Fibroblast of lung (primary cell): ENCODE results near the gene DLGAP1. TPM values are rescaled to one million over a fixed set of nuclear protein-coding genes. Genes with fewer than 3 reads are reported as not detected.

ENCODE experiments used
- DNase-seq, 2 donors: peaks; one replicate each; pipeline versions ENCODE4 v3.0.0 to v3.0.0-alpha.2; 2010; ENCODE audit warnings: low read depth in 2 of 2
- H2AFZ ChIP-seq: 2 replicates; pipeline ENCODE4 v1.5.1; 2012; ENCODE audit warnings: low read length, control low read depth, inconsistent platforms
- H3K27ac ChIP-seq: 2 replicates; pipeline ENCODE4 v1.5.1; 2011; ENCODE audit warnings: low read length, control low read depth; ENCODE audit not compliant: insufficient read depth
- H3K27me3 ChIP-seq: 2 replicates; pipeline ENCODE4 v1.5.1; 2011; ENCODE audit warnings: mild to moderate bottlenecking, low read length; ENCODE audit not compliant: control insufficient read depth, insufficient read depth
- H3K36me3 ChIP-seq: 2 replicates; pipeline ENCODE4 v1.5.1; 2011; ENCODE audit warnings: low read length; ENCODE audit not compliant: control insufficient read depth, insufficient read depth
- H3K4me1 ChIP-seq: 2 replicates; pipeline ENCODE4 v1.5.1; 2011; ENCODE audit warnings: low read length; ENCODE audit not compliant: control insufficient read depth, insufficient read depth; ENCODE audit errors: extremely low read depth
- H3K4me2 ChIP-seq: 2 replicates; pipeline ENCODE4 v1.5.1; 2011; ENCODE audit warnings: low read length, control low read depth; ENCODE audit not compliant: insufficient read depth; ENCODE audit errors: extremely low read depth
- H3K4me3 ChIP-seq, 4 experiments: fragments of 200-600 bp in 1 of 4; sonication (generic) in 1 of 4; replicated peaks in 1 of 4; 2 replicates each; pipeline ENCODE4 v1.5.1; 2011 to 2016; ENCODE audit warnings: low read length in 4 of 4, low read depth in 3 of 4, mild to moderate bottlenecking in 3 of 4, control low read depth in 2 of 4, inconsistent platforms in 1 of 4, mixed read lengths in 1 of 4; ENCODE audit not compliant: insufficient read depth in 1 of 4; ENCODE audit errors: control extremely low read depth in 1 of 4
- H3K79me2 ChIP-seq: 2 replicates; pipeline ENCODE4 v1.5.1; 2012; ENCODE audit warnings: mild to moderate bottlenecking, low read length, inconsistent platforms; ENCODE audit not compliant: control insufficient read depth, insufficient read depth
- H3K9ac ChIP-seq: 2 replicates; pipeline ENCODE4 v1.5.1; 2011; ENCODE audit warnings: mild to moderate bottlenecking, low read length, control low read depth; ENCODE audit not compliant: insufficient read depth
- H3K9me3 ChIP-seq: 2 replicates; pipeline ENCODE4 v1.5.1; 2012; ENCODE audit warnings: low read depth, low read length; ENCODE audit not compliant: control insufficient read depth, insufficient read depth
- H4K20me1 ChIP-seq: 2 replicates; pipeline ENCODE4 v1.5.1; 2011; ENCODE audit warnings: low read length; ENCODE audit not compliant: control insufficient read depth, insufficient read depth; ENCODE audit errors: extremely low read depth
- EZH2 ChIP-seq: IDR thresholded peaks from 2 replicates; pipeline ENCODE4 v1.5.1; 2012; ENCODE audit warnings: low read length, control low read depth, mild to moderate bottlenecking; ENCODE audit errors: missing control alignments
- polyA plus RNA-seq, 2 donors: library from polyadenylated mRNA; depleted of rRNA in 1 of 2; stranded (reverse) in 1 of 2; unstranded in 1 of 2; fragments of >200 nt; gene quantifications; 2 replicates each; pipeline ENCODE4 v1.2.1, GENCODE V29; 2011 to 2012; ENCODE audit warnings: missing spikeins in 1 of 2
- total RNA-seq: library from RNA; depleted of rRNA; stranded (reverse); fragments of >200 nt; gene quantifications from 2 replicates; pipeline ENCODE4 v1.2.1, GENCODE V29; 2014
- TF ChIP-seq, protein P1 (sequence below), 2 donors: IDR thresholded peaks in 1 of 2; conservative IDR thresholded peaks in 1 of 2; 1 replicate in 1 of 2; 2 replicates in 1 of 2; pipeline ENCODE4 v1.5.1; 2011 to 2012; ENCODE audit warnings: low read length in 2 of 2, control low read depth in 1 of 2, inconsistent platforms in 1 of 2, low read depth in 1 of 2, mild to moderate bottlenecking in 1 of 2

The DLGAP1 gene
- total and polyA plus RNA-seq, 2 donors (not counting 1 experiment from before 2014, with no cell fraction given) = 0.16 to 0.17 TPM

DNA sequence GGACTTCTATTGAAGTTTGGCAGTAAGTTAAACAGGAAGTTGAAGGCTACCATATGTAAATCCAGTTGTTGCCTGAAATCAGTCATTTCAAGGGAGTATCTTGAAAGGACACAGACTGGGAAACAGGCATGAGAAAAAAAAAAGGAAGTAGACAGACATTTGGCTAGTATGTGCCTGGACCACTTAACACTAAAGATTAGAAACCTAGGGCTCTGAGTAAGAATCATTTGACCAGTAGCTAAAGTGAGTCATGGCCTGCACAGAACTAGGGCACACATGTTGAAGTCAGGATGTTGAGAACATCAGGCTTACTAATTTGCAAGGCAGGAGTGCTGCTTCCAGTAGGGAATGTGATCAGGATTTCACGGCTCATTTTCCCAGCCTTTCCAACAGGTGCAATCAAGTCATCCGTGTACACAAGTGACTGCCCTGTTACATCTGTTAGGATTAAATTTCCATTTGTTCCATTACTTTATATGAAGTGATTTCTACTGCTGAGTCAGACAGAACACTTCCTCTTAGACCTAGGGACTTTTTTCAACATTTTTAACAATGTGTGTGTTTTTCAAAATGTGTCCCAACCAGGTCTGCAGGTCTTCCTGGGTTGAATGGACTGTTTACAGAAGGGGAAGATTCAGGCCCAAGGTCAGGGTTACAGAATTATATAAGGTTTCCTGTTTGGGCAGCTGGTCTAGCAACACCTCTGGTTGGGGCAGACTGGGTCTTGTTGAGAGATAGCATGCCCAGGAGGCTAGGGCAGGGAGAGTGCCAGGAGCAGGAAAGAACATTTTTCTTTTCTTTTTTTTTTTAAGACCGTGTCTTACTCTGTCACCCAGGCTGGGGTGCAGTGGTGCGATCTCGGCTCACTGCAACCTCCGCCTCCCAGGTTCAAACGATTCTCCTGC, 859.5 kb downstream of the DLGAP1 start:
- no peaks in the 10 kb centered on the region for H3K27me3 ChIP-seq
- H3K79me2 ChIP-seq = peaks cover 24% of the 10 kb centered on the region
- peak overlapping the region; percentile 99 for H3K27ac ChIP-seq
- H3K9me3 ChIP-seq = no peaks in the 10 kb centered on the region
- H3K4me2 ChIP-seq = peak overlapping the region; percentile 99
- peak overlapping the region; percentile 64 to 84 (median 70) for H3K4me3 ChIP-seq
- peaks cover 4% of the 10 kb centered on the region for H3K36me3 ChIP-seq
- peak overlapping the region; percentile 89 for H3K9ac ChIP-seq
- no peak overlapping the region for H2AFZ ChIP-seq
- TF ChIP-seq EZH2 = no peak
- TF ChIP-seq, protein P1, sequence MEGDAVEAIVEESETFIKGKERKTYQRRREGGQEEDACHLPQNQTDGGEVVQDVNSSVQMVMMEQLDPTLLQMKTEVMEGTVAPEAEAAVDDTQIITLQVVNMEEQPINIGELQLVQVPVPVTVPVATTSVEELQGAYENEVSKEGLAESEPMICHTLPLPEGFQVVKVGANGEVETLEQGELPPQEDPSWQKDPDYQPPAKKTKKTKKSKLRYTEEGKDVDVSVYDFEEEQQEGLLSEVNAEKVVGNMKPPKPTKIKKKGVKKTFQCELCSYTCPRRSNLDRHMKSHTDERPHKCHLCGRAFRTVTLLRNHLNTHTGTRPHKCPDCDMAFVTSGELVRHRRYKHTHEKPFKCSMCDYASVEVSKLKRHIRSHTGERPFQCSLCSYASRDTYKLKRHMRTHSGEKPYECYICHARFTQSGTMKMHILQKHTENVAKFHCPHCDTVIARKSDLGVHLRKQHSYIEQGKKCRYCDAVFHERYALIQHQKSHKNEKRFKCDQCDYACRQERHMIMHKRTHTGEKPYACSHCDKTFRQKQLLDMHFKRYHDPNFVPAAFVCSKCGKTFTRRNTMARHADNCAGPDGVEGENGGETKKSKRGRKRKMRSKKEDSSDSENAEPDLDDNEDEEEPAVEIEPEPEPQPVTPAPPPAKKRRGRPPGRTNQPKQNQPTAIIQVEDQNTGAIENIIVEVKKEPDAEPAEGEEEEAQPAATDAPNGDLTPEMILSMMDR (conservative IDR thresholded peaks at IDR 0.05 in 1 of 2, IDR thresholded peaks at IDR 0.05 in 1 of 2; ENCODE audit: low read depth in 1 of 2, low read length in 2 of 2) = no peak
- H3K4me1 ChIP-seq = peaks cover 30% of the 10 kb centered on the region
- no peaks in the 10 kb centered on the region for H4K20me1 ChIP-seq
- DNase-seq = peak; percentile 97 to 99

DNA sequence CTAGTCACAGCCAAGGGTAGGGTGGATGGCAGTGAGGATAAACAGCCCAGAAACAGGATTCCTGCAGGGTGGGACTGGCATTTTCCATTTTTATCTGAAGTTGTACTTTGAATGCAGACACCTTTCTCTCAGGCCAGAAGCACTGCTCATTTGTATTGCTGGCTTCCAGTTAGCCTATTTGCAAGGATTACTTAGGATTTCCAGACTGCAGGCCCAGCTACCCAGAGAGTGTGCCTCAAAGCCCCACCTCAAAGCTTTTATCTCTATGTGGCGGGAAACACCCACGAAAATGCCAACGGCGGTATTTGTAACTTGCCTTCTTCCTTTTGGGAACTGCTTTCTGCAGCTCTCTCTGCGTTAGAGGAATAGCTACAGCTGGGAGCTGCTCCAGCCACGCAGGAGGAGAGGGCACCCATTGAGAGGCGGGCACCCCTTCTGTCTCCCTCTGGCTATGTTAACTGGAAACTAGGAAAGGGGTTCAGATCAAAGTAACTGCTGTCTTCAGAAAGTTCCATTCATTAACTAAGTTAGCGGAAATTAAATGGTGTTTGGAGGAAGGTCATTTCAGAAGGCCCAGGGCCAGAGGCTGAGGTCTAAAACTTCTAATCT, 860.2 kb downstream of the DLGAP1 start:
- Histone ChIP-seq H3K36me3 (peaks cover 4% of the 10 kb centered on the region), H3K79me2 (peaks cover 24% of the 10 kb centered on the region), H3K4me1 (peaks cover 30% of the 10 kb centered on the region), H3K9ac (peak overlapping the region; percentile 89), H3K9me3 (no peaks in the 10 kb centered on the region), H3K4me3 (peak overlapping the region; percentile 64 to 84 (median 70)), H4K20me1 (no peaks in the 10 kb centered on the region), H3K27ac (peak overlapping the region; percentile 99), H3K4me2 (peak overlapping the region; percentile 99), H2AFZ (no peak overlapping the region), H3K27me3 (no peaks in the 10 kb centered on the region)
- TF ChIP-seq, protein P1 (conservative IDR thresholded peaks at IDR 0.05 in 1 of 2, IDR thresholded peaks at IDR 0.05 in 1 of 2; ENCODE audit: low read depth in 1 of 2, low read length in 2 of 2) = no peak
- no peak for TF ChIP-seq EZH2
- DNase-seq = peak; percentile 55 to 64
